ENCODE data around the gene C11orf68.

Gene C11orf68

GRCh38 chr11:65880844-65881421 lies 37.9 kb downstream of the C11orf68 start:
- DNase-seq (ENCODE audit: low spot score in 2 of 2): no peak
- peak overlapping the region; percentile 81 for H3K4me3 Mint-ChIP-seq
- H3K27me3 Mint-ChIP-seq: no peaks in the 10 kb centered on the region
- H3K9me3 Mint-ChIP-seq: no peaks in the 10 kb centered on the region
- peaks cover 11% of the 10 kb centered on the region for H3K36me3 Mint-ChIP-seq (ENCODE audit: insufficient read depth)
- no peak for ATAC-seq (replicated peaks; ENCODE audit: extremely low read depth, poor library complexity, severe bottlenecking)
- peak overlapping the region; percentile 91 for H3K27ac Mint-ChIP-seq (ENCODE audit: low read depth)
- H3K4me1 Mint-ChIP-seq: peaks cover 60% of the 10 kb centered on the region

GRCh38 chr11:65880027-65880426 lies 38.8 kb downstream of the C11orf68 start:
- H3K4me1 Mint-ChIP-seq: peaks cover 55% of the 10 kb centered on the region
- no peaks in the 10 kb centered on the region for H3K9me3 Mint-ChIP-seq
- no peaks in the 10 kb centered on the region for H3K27me3 Mint-ChIP-seq
- H3K4me3 Mint-ChIP-seq: peak overlapping the region; percentile 81
- DNase-seq (ENCODE audit: low spot score in 2 of 2) (no peak), ATAC-seq (replicated peaks; ENCODE audit: extremely low read depth, poor library complexity, severe bottlenecking) (no peak)
- H3K27ac Mint-ChIP-seq (ENCODE audit: low read depth): peak overlapping the region; percentile 91
- peaks cover 10% of the 10 kb centered on the region for H3K36me3 Mint-ChIP-seq (ENCODE audit: insufficient read depth)

- ATAC-seq (replicated peaks; ENCODE audit: extremely low read depth, poor library complexity, severe bottlenecking) (peak; percentile 70), DNase-seq (ENCODE audit: low spot score in 2 of 2) (no peak)
- peaks cover 7% of the 10 kb centered on the region for H3K36me3 Mint-ChIP-seq (ENCODE audit: insufficient read depth)
- peak within 1 kb of the TSS; percentile 91 for H3K27ac Mint-ChIP-seq (ENCODE audit: low read depth)
- H3K4me1 Mint-ChIP-seq: peaks cover 51% of the 10 kb centered on the region
- H3K4me3 Mint-ChIP-seq: peak within 1 kb of the TSS; percentile 81
- H3K27me3 Mint-ChIP-seq: no peaks in the 10 kb centered on the region
- no peaks in the 10 kb centered on the region for H3K9me3 Mint-ChIP-seq
Observed at GRCh38 chr11:65879617-65880016, 39.2 kb downstream of the C11orf68 start, which contains the start of gene CTSW. CTSW (plus strand) TSS chr11:65879837; CDS start chr11:65879855, 18 bp downstream.

- no peaks in the 10 kb centered on the region for H3K9me3 Mint-ChIP-seq
- no peaks in the 10 kb centered on the region for H3K27me3 Mint-ChIP-seq
- H3K27ac Mint-ChIP-seq (ENCODE audit: low read depth): peak overlapping the region; percentile 91
- H3K4me3 Mint-ChIP-seq: peak overlapping the region; percentile 86
- H3K36me3 Mint-ChIP-seq (ENCODE audit: insufficient read depth): peaks cover 6% of the 10 kb centered on the region
- ATAC-seq (replicated peaks; ENCODE audit: extremely low read depth, poor library complexity, severe bottlenecking) (peak; percentile 86), DNase-seq (ENCODE audit: low spot score in 2 of 2) (peak; percentile 97 to 98)
- peaks cover 33% of the 10 kb centered on the region for H3K4me1 Mint-ChIP-seq
Observed at GRCh38 chr11:65873318-65874156, 45.3 kb downstream of the C11orf68 start.

- H3K4me3 Mint-ChIP-seq: peak within 1 kb of the TSS; percentile 86
- H3K27ac Mint-ChIP-seq (ENCODE audit: low read depth): peak within 1 kb of the TSS; percentile 91
- peaks cover 8% of the 10 kb centered on the region for H3K36me3 Mint-ChIP-seq (ENCODE audit: insufficient read depth)
- peaks cover 27% of the 10 kb centered on the region for H3K4me1 Mint-ChIP-seq
- ATAC-seq (replicated peaks; ENCODE audit: extremely low read depth, poor library complexity, severe bottlenecking) (peak; percentile 3), DNase-seq (ENCODE audit: low spot score in 2 of 2) (no peak)
- H3K27me3 Mint-ChIP-seq: no peaks in the 10 kb centered on the region
- H3K9me3 Mint-ChIP-seq: no peaks in the 10 kb centered on the region
Observed at GRCh38 chr11:65872586-65873317, 46.1 kb downstream of the C11orf68 start, which contains the start of gene EFEMP2. EFEMP2 (minus strand) TSS chr11:65872800; CDS start chr11:65872354, 446 bp downstream.

GRCh38 chr11:65871811-65872548 lies 46.9 kb downstream of the C11orf68 start:
- no peaks in the 10 kb centered on the region for H3K9me3 Mint-ChIP-seq
- ATAC-seq (replicated peaks; ENCODE audit: extremely low read depth, poor library complexity, severe bottlenecking): no peak
- peak overlapping the region; percentile 64 for H3K27ac Mint-ChIP-seq (ENCODE audit: low read depth)
- no peak for DNase-seq (ENCODE audit: low spot score in 2 of 2)
- H3K27me3 Mint-ChIP-seq: no peaks in the 10 kb centered on the region
- peaks cover 32% of the 10 kb centered on the region for H3K4me1 Mint-ChIP-seq
- peak overlapping the region; percentile 49 for H3K4me3 Mint-ChIP-seq
- H3K36me3 Mint-ChIP-seq (ENCODE audit: insufficient read depth): peaks cover 12% of the 10 kb centered on the region

- no peak for DNase-seq (ENCODE audit: low spot score in 2 of 2)
- H3K4me3 Mint-ChIP-seq: peak overlapping the region; percentile 49
- H3K36me3 Mint-ChIP-seq (ENCODE audit: insufficient read depth): peaks cover 15% of the 10 kb centered on the region
Observed at GRCh38 chr11:65870706-65871681, 47.9 kb downstream of the C11orf68 start.

GRCh38 chr11:65870307-65870658 lies 48.6 kb downstream of the C11orf68 start:
- DNase-seq (ENCODE audit: low spot score in 2 of 2) (no peak), ATAC-seq (replicated peaks; ENCODE audit: extremely low read depth, poor library complexity, severe bottlenecking) (no peak)
- Mint-ChIP-seq H3K4me3 (no peak overlapping the region), H3K4me1 (peaks cover 35% of the 10 kb centered on the region), H3K9me3 (no peaks in the 10 kb centered on the region), H3K36me3 (ENCODE audit: insufficient read depth) (peaks cover 17% of the 10 kb centered on the region), H3K27ac (ENCODE audit: low read depth) (no peak overlapping the region), H3K27me3 (no peaks in the 10 kb centered on the region)

More at GRCh38 chr11:65870706-65871681, 47.9 kb downstream of the C11orf68 start:
- Mint-ChIP-seq H3K27me3 (no peaks in the 10 kb centered on the region), H3K4me1 (peaks cover 35% of the 10 kb centered on the region), H3K27ac (ENCODE audit: low read depth) (no peak overlapping the region), H3K9me3 (no peaks in the 10 kb centered on the region)
- ATAC-seq (replicated peaks; ENCODE audit: extremely low read depth, poor library complexity, severe bottlenecking): no peak

GRCh38 chr11:65869643-65870306 lies 49.1 kb downstream of the C11orf68 start:
- DNase-seq (ENCODE audit: low spot score in 2 of 2) (no peak), ATAC-seq (replicated peaks; ENCODE audit: extremely low read depth, poor library complexity, severe bottlenecking) (no peak)
- Mint-ChIP-seq H3K4me1 (peaks cover 35% of the 10 kb centered on the region), H3K9me3 (no peaks in the 10 kb centered on the region), H3K36me3 (ENCODE audit: insufficient read depth) (peaks cover 20% of the 10 kb centered on the region), H3K27me3 (no peaks in the 10 kb centered on the region), H3K27ac (ENCODE audit: low read depth) (no peak overlapping the region), H3K4me3 (peak overlapping the region; percentile 16)

- Mint-ChIP-seq H3K9me3 (no peaks in the 10 kb centered on the region), H3K4me1 (peaks cover 35% of the 10 kb centered on the region), H3K36me3 (ENCODE audit: insufficient read depth) (peaks cover 24% of the 10 kb centered on the region), H3K4me3 (no peak overlapping the region), H3K27ac (ENCODE audit: low read depth) (no peak overlapping the region), H3K27me3 (no peaks in the 10 kb centered on the region)
- no peak for DNase-seq (ENCODE audit: low spot score in 2 of 2)
- ATAC-seq (replicated peaks; ENCODE audit: extremely low read depth, poor library complexity, severe bottlenecking): no peak
Observed at GRCh38 chr11:65868907-65869306, 50.0 kb downstream of the C11orf68 start.

All from central memory CD8-positive, alpha-beta T cell (primary cell).